GM18505 (cell line): Measurements from ENCODE around the gene ME3.

Experiments used
- ATAC-seq: cut with Tn5 transposase; IDR thresholded peaks from one replicate; pipeline ENCODE4 v1.9.1; 2021; ENCODE audit not compliant: unreplicated experiment
- POLR2A ChIP-seq: IDR thresholded peaks from 4 replicates; pipeline ENCODE4 v1.6.1; 2011; ENCODE audit warnings: borderline replicate concordance; ENCODE audit not compliant: insufficient read depth, insufficient read length; ENCODE audit errors: extremely low read depth

Gene ME3

DNA sequence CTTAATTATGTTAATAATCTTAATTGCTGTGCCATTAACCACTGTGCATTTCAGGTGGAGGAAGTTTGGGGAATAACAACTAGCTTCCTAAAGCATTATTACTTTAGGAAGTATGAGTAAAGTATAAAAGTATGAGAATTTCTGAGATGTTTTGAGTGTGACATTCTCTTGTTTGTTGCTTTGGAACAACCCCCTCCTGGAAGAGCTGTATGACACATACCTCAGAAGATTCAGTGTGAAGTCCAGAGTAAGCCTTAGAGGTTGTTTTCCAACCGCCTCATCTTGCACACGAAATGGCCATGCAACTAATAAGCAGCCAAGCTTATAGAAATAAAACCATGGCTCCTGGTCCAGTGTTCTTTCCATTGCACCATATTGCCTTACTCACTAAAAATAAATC, 276.0 kb downstream of the ME3 start:
- no peak for ATAC-seq
- TF ChIP-seq POLR2A, result no peak

GRCh38 chr11:86395061-86395551, 277.3 kb downstream of the ME3 start:
- no peak for ATAC-seq
- TF ChIP-seq POLR2A, result no peak
